WI38 (cell line): ENCODE results near the gene RC3H1.
"Not testable (repeated sequence)": the region's sequence is repeated elsewhere in the genome, so short reads cannot be mapped to it uniquely, and the experiment has no call there.

Experiments used
- H3K4me3 ChIP-seq: 2 replicates; pipeline ENCODE4 v1.5.1; 2011; ENCODE audit warnings: low read depth, mild to moderate bottlenecking, control low read depth, low read length
- CTCF ChIP-seq: IDR thresholded peaks from 2 replicates; pipeline ENCODE4 v1.5.1; 2012; ENCODE audit warnings: low read depth, mild to moderate bottlenecking, control low read depth, low read length

RC3H1 gene

GRCh38 chr1:174022080-174022975 lies at the start of gene RC3H1:
Gene RC3H1, minus strand, starts transcription at chr1:174022357. Its CDS starts 29,372 bp downstream, at chr1:173992985.
- no peak for TF ChIP-seq CTCF
- peak within 1 kb of the TSS; percentile 88 for H3K4me3 ChIP-seq

- no peak for TF ChIP-seq CTCF
- no peak overlapping the region for H3K4me3 ChIP-seq
These were observed 48.5 kb upstream of the RC3H1 start for GRCh38 chr1:174070614-174071013.

GRCh38 chr1:174068000-174068399 lies 45.8 kb upstream of the RC3H1 start:
- no peak overlapping the region for H3K4me3 ChIP-seq
- no peak for TF ChIP-seq CTCF

GRCh38 chr1:174060090-174060489 lies 37.9 kb upstream of the RC3H1 start:
- TF ChIP-seq CTCF: no peak
- H3K4me3 ChIP-seq: no peak overlapping the region

- no peak overlapping the region for H3K4me3 ChIP-seq
- TF ChIP-seq CTCF: no peak
These were observed 36.5 kb upstream of the RC3H1 start for GRCh38 chr1:174058624-174059023.

GRCh38 chr1:174056609-174057008 lies 34.5 kb upstream of the RC3H1 start:
- H3K4me3 ChIP-seq: not testable (repeated sequence)

- H3K4me3 ChIP-seq: not testable (repeated sequence)
These were observed 33.6 kb upstream of the RC3H1 start for GRCh38 chr1:174055797-174056196.

GRCh38 chr1:174053826-174054225 lies 31.7 kb upstream of the RC3H1 start:
- TF ChIP-seq CTCF: no peak
- no peak overlapping the region for H3K4me3 ChIP-seq
